M059J (cell line): ENCODE data around the gene ADCY2. TPM values are rescaled to one million over a fixed set of nuclear protein-coding genes. Genes with fewer than 3 reads are reported as not detected.

Experiments used
- DNase-seq: peaks from one replicate; pipeline ENCODE4 v3.0.0-alpha.2; 2012; ENCODE audit warnings: low read depth
- total RNA-seq: library from RNA; depleted of rRNA; stranded (reverse); fragments of >200 nt; shearing (Covaris generic); gene quantifications from 2 replicates; pipeline ENCODE4 v1.2.3, GENCODE V29; 2014

The ADCY2 gene
- total RNA-seq, 1 experiment from 2014 or later: not detected

GRCh38 chr5:7592910-7593309, 197.0 kb downstream of the ADCY2 start:
- DNase-seq: peak; percentile 3

GRCh38 chr5:7597059-7597642, 201.2 kb downstream of the ADCY2 start:
- peak; percentile 9 for DNase-seq

- DNase-seq: no peak
These were observed 211.0 kb downstream of the ADCY2 start for GRCh38 chr5:7606840-7607465.

- no peak for DNase-seq
These were observed 212.8 kb downstream of the ADCY2 start for GRCh38 chr5:7608772-7609171.

- DNase-seq: no peak
These were observed 213.8 kb downstream of the ADCY2 start for GRCh38 chr5:7609726-7610125.

GRCh38 chr5:7610531-7611177, 214.7 kb downstream of the ADCY2 start:
- no peak for DNase-seq

- no peak for DNase-seq
These were observed 215.6 kb downstream of the ADCY2 start for GRCh38 chr5:7611518-7611917.

GRCh38 chr5:7615566-7616061, 219.7 kb downstream of the ADCY2 start:
- no peak for DNase-seq

GRCh38 chr5:7616897-7617296, 221.0 kb downstream of the ADCY2 start:
- DNase-seq: no peak

- no peak for DNase-seq
These were observed 226.6 kb downstream of the ADCY2 start for GRCh38 chr5:7622498-7622897.

- DNase-seq: no peak
These were observed 229.8 kb downstream of the ADCY2 start for GRCh38 chr5:7625740-7626139.

GRCh38 chr5:7628248-7628647, 232.3 kb downstream of the ADCY2 start:
- DNase-seq: no peak

GRCh38 chr5:7628820-7629219, 232.9 kb downstream of the ADCY2 start:
- no peak for DNase-seq

GRCh38 chr5:7629561-7629960, 233.6 kb downstream of the ADCY2 start:
- DNase-seq: no peak

GRCh38 chr5:7634837-7635236, 238.9 kb downstream of the ADCY2 start:
- DNase-seq: no peak

GRCh38 chr5:7638456-7638855, 242.5 kb downstream of the ADCY2 start:
- peak; percentile 23 for DNase-seq

- no peak for DNase-seq
These were observed 246.1 kb downstream of the ADCY2 start for GRCh38 chr5:7642029-7642428.

GRCh38 chr5:7644723-7645122, 248.8 kb downstream of the ADCY2 start:
- DNase-seq: no peak

- DNase-seq: no peak
These were observed 254.8 kb downstream of the ADCY2 start for GRCh38 chr5:7650755-7651154.

GRCh38 chr5:7653046-7653445, 257.1 kb downstream of the ADCY2 start:
- DNase-seq: no peak

GRCh38 chr5:7657153-7657552, 261.2 kb downstream of the ADCY2 start:
- DNase-seq: no peak

GRCh38 chr5:7659420-7659819, 263.5 kb downstream of the ADCY2 start:
- DNase-seq: no peak

- no peak for DNase-seq
These were observed 266.4 kb downstream of the ADCY2 start for GRCh38 chr5:7662289-7662688.
